SU-DHL-6 (cell line): Measurements from ENCODE around the gene RCCD1.

ENCODE experiments used
- H2AFZ ChIP-seq: fragments of 200-600 bp; sonication (generic); 2 replicates; pipeline ENCODE4 v1.6.1; 2014; ENCODE audit warnings: low read depth, mild to moderate bottlenecking, moderate library complexity, mixed read lengths, antibody characterized with exemption, low read length; ENCODE audit not compliant: severe bottlenecking
- H3F3A ChIP-seq: fragments of 200-600 bp; shearing (Covaris generic); 2 replicates; pipeline ENCODE4 v1.6.0; 2016; ENCODE audit warnings: antibody characterized with exemption, mild to moderate bottlenecking; ENCODE audit not compliant: insufficient read depth
- H3K27ac ChIP-seq: fragments of 200-600 bp; sonication (generic); 2 replicates; pipeline ENCODE4 v1.5.1; 2016; ENCODE audit warnings: low read depth, mild to moderate bottlenecking, low read length, moderate library complexity, mixed read lengths
- H3K27me3 ChIP-seq: fragments of 200-600 bp; sonication (generic), shearing (Covaris generic); 2 replicates; pipeline ENCODE4 v1.6.0; 2014; ENCODE audit warnings: mild to moderate bottlenecking, low read length
- H3K36me3 ChIP-seq: fragments of 200-600 bp; sonication (generic); 2 replicates; pipeline ENCODE4 v1.6.1; 2014; ENCODE audit warnings: mild to moderate bottlenecking, low read length, mixed read lengths
- H3K4me2 ChIP-seq: fragments of 300-600, 200-600 bp; shearing (Covaris generic), sonication (generic); 2 replicates; pipeline ENCODE4 v1.6.0; 2014; ENCODE audit warnings: low read length, low read depth, mild to moderate bottlenecking; ENCODE audit not compliant: poor library complexity, severe bottlenecking
- H3K4me3 ChIP-seq: fragments of 200-600 bp; sonication (generic); 2 replicates; pipeline ENCODE4 v1.5.1; 2014; ENCODE audit warnings: antibody characterized with exemption, low read length, mild to moderate bottlenecking, mixed read lengths; ENCODE audit not compliant: insufficient read depth, poor library complexity, severe bottlenecking
- H3K79me2 ChIP-seq: fragments of 200-600 bp; sonication (generic); 2 replicates; pipeline ENCODE4 v1.6.1; 2014; ENCODE audit warnings: mild to moderate bottlenecking, low read length, moderate library complexity; ENCODE audit not compliant: insufficient read depth
- H3K9ac ChIP-seq: fragments of 200-600 bp; sonication (generic); 2 replicates; pipeline ENCODE4 v1.7.0; 2014; ENCODE audit warnings: mild to moderate bottlenecking, low read length
- H3K9me2 ChIP-seq: fragments of 200-600 bp; sonication (generic); replicated peaks from 2 replicates; pipeline ENCODE4 v1.6.1; 2014; ENCODE audit warnings: low read length; ENCODE audit not compliant: insufficient read depth
- H3K9me3 ChIP-seq: fragments of 200-600 bp; sonication (generic); 2 replicates; pipeline ENCODE4 v1.6.1; 2014; ENCODE audit warnings: low read length, mixed read lengths; ENCODE audit not compliant: insufficient read depth
- H4K20me1 ChIP-seq: fragments of 200-600 bp; sonication (generic); 2 replicates; pipeline ENCODE4 v1.6.1; 2014; ENCODE audit warnings: low read depth, mild to moderate bottlenecking, antibody characterized with exemption, low read length, moderate library complexity, mixed read lengths
- CTCF ChIP-seq: fragments of 200-600 bp; sonication (generic); IDR thresholded peaks from one replicate; pipeline ENCODE4 v1.5.1; 2017; ENCODE audit warnings: antibody characterized with exemption, mild to moderate bottlenecking, low read length, moderate library complexity; ENCODE audit not compliant: insufficient read depth, poor library complexity, severe bottlenecking
- EZH2phosphoT487 ChIP-seq: fragments of 200-600 bp; sonication (generic), shearing (Covaris generic); conservative IDR thresholded peaks from 2 replicates; pipeline ENCODE4 v1.6.1; 2018; ENCODE audit warnings: mild to moderate bottlenecking, antibody characterized with exemption, low read length, moderate library complexity, mixed read lengths

Gene RCCD1

GRCh38 chr15:90954712-90955623, at the start of gene RCCD1:
RCCD1 (plus strand) TSS chr15:90954884; CDS start chr15:90956735, 1,851 bp downstream.
- Histone ChIP-seq H3K9ac (peak within 1 kb of the TSS; percentile 87), H3K27ac (peak within 1 kb of the TSS; percentile 94), H3K4me2 (peak within 1 kb of the TSS; percentile 89), H3K79me2 (peaks cover 3% of the 10 kb centered on the region; the same call in 1 of the 2 replicates), H2AFZ (peak within 1 kb of the TSS; percentile 27), H3K9me2 (no peaks in the 10 kb centered on the region), H3K9me3 (no peaks in the 10 kb centered on the region), H3K36me3 (no peaks in the 10 kb centered on the region), H3K27me3 (no peaks in the 10 kb centered on the region), H4K20me1 (no peaks in the 10 kb centered on the region), H3F3A (peaks cover 22% of the 10 kb centered on the region), H3K4me3 (peak within 1 kb of the TSS; percentile 72)
- TF ChIP-seq EZH2phosphoT487, result no peak
- no peak for TF ChIP-seq CTCF

DNA sequence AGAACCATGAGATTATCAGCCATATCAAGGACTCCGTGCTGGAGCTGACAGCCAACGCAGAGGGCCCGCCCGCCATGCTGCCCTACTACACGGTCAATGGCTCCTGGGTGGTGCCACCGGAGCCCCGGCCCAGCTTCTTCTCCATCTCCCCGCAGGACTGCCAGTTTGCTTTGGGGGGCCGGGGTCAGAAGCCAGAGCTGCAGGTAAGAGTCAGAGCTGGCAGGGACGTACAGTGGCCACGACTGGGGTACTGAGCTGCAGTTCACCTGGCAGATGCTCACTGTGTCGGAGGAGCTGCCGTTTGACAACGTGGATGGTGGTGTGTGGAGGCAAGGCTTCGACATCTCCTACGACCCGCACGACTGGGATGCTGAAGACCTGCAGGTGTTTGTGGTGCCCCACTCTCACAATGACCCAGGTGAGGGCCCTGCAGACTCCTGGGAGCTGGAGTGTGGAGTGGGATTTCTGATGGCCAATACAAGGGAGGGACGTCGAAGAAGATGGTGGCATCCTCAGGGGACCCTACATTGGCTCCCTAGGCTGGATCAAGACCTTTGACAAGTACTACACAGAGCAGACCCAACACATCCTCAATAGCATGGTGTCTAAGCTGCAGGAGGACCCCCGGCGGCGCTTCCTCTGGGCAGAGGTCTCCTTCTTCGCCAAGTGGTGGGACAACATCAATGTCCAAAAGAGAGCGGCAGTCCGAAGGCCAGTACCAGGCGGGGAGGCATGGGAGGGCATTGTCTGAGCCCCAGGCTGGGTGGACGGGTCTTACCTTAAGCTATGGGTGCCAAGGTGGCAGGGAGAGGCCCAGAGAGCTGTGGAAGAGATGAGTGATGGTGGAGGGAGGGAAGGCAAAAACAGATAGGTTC, 49.1 kb upstream of the RCCD1 start:
- H3K9ac ChIP-seq, result no peak overlapping the region
- no peaks in the 10 kb centered on the region for H3K36me3 ChIP-seq
- no peak overlapping the region for H3K4me2 ChIP-seq

More for the DNA sequence above, 49.1 kb upstream of the RCCD1 start:
- Histone ChIP-seq H3F3A (peaks cover 9% of the 10 kb centered on the region; the same call in 1 of the 2 replicates), H3K9me3 (no peaks in the 10 kb centered on the region), H3K9me2 (no peaks in the 10 kb centered on the region), H3K79me2 (no peaks in the 10 kb centered on the region), H3K27ac (no peak overlapping the region), H3K4me3 (no peak overlapping the region), H3K27me3 (no peaks in the 10 kb centered on the region), H2AFZ (no peak overlapping the region), H4K20me1 (no peaks in the 10 kb centered on the region)
- TF ChIP-seq EZH2phosphoT487 (no peak), CTCF (no peak)
